ES-I3 (cell line): ENCODE results near the gene PXMP2.

Source experiments
- H3K36me3 ChIP-seq: 2 replicates; pipeline ENCODE4 v1.6.1; 2013; ENCODE audit warnings: mild to moderate bottlenecking, low read length, control low read depth, moderate library complexity; ENCODE audit not compliant: insufficient read depth
- H3K4me1 ChIP-seq: 2 replicates; pipeline ENCODE4 v1.6.1; 2013; ENCODE audit warnings: mild to moderate bottlenecking, control low read depth, low read length; ENCODE audit not compliant: insufficient read depth
- H3K9ac ChIP-seq: 2 replicates; pipeline ENCODE4 v1.6.1; 2013; ENCODE audit warnings: low read depth, mild to moderate bottlenecking, low read length, moderate library complexity
- H3K9me3 ChIP-seq: 2 replicates; pipeline ENCODE4 v1.6.1; 2013; ENCODE audit warnings: mild to moderate bottlenecking, low read length, moderate library complexity; ENCODE audit not compliant: control insufficient read depth, insufficient read depth

PXMP2 gene

GRCh38 chr12:132717531-132718387 is 30.4 kb downstream of the PXMP2 start:
- Histone ChIP-seq H3K9me3 (no peaks in the 10 kb centered on the region), H3K9ac (no peak overlapping the region), H3K36me3 (peaks cover 4% of the 10 kb centered on the region; the same call in 1 of the 2 replicates), H3K4me1 (no peaks in the 10 kb centered on the region)

GRCh38 chr12:132718644-132719043 is 31.3 kb downstream of the PXMP2 start:
- H3K36me3 ChIP-seq = peaks cover 8% of the 10 kb centered on the region
- H3K9me3 ChIP-seq = no peaks in the 10 kb centered on the region
- no peak overlapping the region for H3K9ac ChIP-seq
- no peaks in the 10 kb centered on the region for H3K4me1 ChIP-seq

GRCh38 chr12:132719141-132719953 is 32.0 kb downstream of the PXMP2 start:
- H3K4me1 ChIP-seq = no peaks in the 10 kb centered on the region
- H3K9me3 ChIP-seq = no peaks in the 10 kb centered on the region
- peaks cover 13% of the 10 kb centered on the region for H3K36me3 ChIP-seq
- H3K9ac ChIP-seq = no peak overlapping the region

- H3K4me1 ChIP-seq = no peaks in the 10 kb centered on the region
- no peak overlapping the region for H3K9ac ChIP-seq
- no peaks in the 10 kb centered on the region for H3K9me3 ChIP-seq
- peaks cover 13% of the 10 kb centered on the region for H3K36me3 ChIP-seq
Observed at GRCh38 chr12:132719954-132720324, 32.6 kb downstream of the PXMP2 start.

- H3K9ac ChIP-seq = no peak overlapping the region
- no peaks in the 10 kb centered on the region for H3K4me1 ChIP-seq
- H3K9me3 ChIP-seq = no peaks in the 10 kb centered on the region
- peaks cover 18% of the 10 kb centered on the region for H3K36me3 ChIP-seq
Observed at GRCh38 chr12:132720606-132721345, 33.4 kb downstream of the PXMP2 start.

GRCh38 chr12:132723015-132723763 is 35.8 kb downstream of the PXMP2 start:
- H3K9ac ChIP-seq = no peak overlapping the region
- H3K9me3 ChIP-seq = no peaks in the 10 kb centered on the region
- H3K4me1 ChIP-seq = no peaks in the 10 kb centered on the region
- peaks cover 33% of the 10 kb centered on the region for H3K36me3 ChIP-seq

- Histone ChIP-seq H3K9me3 (no peaks in the 10 kb centered on the region), H3K36me3 (peaks cover 38% of the 10 kb centered on the region), H3K4me1 (no peaks in the 10 kb centered on the region), H3K9ac (no peak overlapping the region)
Observed at GRCh38 chr12:132723764-132724140, 36.4 kb downstream of the PXMP2 start.

GRCh38 chr12:132724506-132725241 is 37.3 kb downstream of the PXMP2 start:
- peaks cover 41% of the 10 kb centered on the region for H3K36me3 ChIP-seq
- no peaks in the 10 kb centered on the region for H3K9me3 ChIP-seq
- H3K4me1 ChIP-seq = no peaks in the 10 kb centered on the region
- no peak overlapping the region for H3K9ac ChIP-seq

GRCh38 chr12:132726386-132726785 is 39.0 kb downstream of the PXMP2 start:
- no peaks in the 10 kb centered on the region for H3K4me1 ChIP-seq
- H3K9me3 ChIP-seq = no peaks in the 10 kb centered on the region
- H3K36me3 ChIP-seq = peaks cover 52% of the 10 kb centered on the region
- H3K9ac ChIP-seq = no peak overlapping the region

GRCh38 chr12:132727091-132727794 is 39.9 kb downstream of the PXMP2 start:
- Histone ChIP-seq H3K36me3 (peaks cover 52% of the 10 kb centered on the region), H3K4me1 (no peaks in the 10 kb centered on the region)

GRCh38 chr12:132728502-132728901 is 41.1 kb downstream of the PXMP2 start:
- peaks cover 55% of the 10 kb centered on the region for H3K36me3 ChIP-seq
- H3K9me3 ChIP-seq = no peaks in the 10 kb centered on the region
- no peak overlapping the region for H3K9ac ChIP-seq
- no peaks in the 10 kb centered on the region for H3K4me1 ChIP-seq

More at GRCh38 chr12:132727091-132727794, 39.9 kb downstream of the PXMP2 start:
- H3K9ac ChIP-seq = no peak overlapping the region
- H3K9me3 ChIP-seq = no peaks in the 10 kb centered on the region

- Histone ChIP-seq H3K9ac (no peak overlapping the region), H3K4me1 (no peaks in the 10 kb centered on the region), H3K9me3 (no peaks in the 10 kb centered on the region), H3K36me3 (peaks cover 60% of the 10 kb centered on the region)
Observed at GRCh38 chr12:132729541-132730320, 42.3 kb downstream of the PXMP2 start.
